Stimulated activated CD8-positive, alpha-beta memory T cell treated with anti-CD3 and anti-CD28 coated beads, Interleukin-2, amount 100 ng/mL, for 1 hour (primary cell): ENCODE data around the gene GJC1.
"Not testable (repeated sequence)": the region's sequence is repeated elsewhere in the genome, so short reads cannot be mapped to it uniquely, and the experiment has no call there.

ENCODE experiments used
- DNase-seq, 2 donors: peaks; one replicate each; pipeline ENCODE4 v3.0.0-alpha.2; 2020; ENCODE audit warnings: low read depth in 2 of 2

The GJC1 gene

DNA sequence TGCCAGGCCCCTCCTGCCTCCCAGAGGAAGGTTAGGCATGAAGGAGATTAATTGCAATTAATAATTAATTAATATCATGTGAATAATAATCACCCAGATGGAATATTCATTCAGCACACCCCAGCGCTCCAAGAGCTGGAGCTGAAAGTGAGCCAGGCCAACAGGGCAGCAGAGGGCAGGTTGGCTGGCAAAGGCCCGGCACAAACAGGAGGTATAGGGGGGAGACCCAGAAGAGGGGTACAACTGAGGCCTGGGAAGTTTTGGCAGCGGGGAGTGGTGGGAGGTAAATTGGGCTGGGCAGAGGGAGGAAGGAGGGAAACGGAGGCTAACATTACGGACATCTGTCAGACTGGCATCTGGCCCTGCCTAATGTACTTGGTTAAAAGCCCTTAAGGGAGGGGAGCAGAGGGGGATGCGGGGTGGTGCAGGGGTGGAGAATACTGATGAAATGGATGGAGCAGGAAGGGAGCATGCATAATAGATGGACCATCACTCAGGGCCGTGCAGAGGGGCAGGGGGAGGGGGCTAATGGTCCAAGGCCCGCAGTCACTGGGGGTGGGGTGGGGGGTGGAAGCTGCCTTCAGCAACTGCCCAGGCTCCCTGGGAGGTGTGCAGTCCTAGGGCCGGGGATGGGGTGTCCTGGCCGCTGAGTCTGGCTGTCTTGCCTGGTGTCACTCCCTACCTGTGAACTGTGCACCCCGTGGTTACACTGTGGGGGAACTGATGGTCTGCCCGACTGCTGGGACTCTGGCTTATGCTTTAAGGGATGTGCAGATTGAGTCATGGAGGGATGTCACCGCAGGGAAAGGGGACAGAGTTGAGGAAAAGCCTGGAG is 69.4 kb downstream of the GJC1 start:
- no peak for DNase-seq

DNA sequence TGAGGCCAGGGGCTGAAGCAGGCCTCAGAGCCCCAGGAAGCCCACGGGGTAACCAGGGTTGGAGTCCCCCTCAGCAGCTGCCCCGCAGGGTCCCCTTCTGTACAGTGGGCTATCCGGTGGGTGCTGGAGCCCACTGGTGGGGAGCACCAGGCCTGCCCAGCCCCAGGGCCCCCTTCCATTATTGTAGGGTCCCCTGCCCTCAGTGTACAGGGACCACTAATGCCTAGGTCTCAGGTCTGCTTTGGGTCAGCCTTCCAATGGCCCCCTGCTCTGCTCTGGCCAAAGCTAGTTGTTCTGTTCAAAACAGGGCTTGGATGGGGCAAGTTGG is 70.2 kb downstream of the GJC1 start:
- no peak for DNase-seq

DNA sequence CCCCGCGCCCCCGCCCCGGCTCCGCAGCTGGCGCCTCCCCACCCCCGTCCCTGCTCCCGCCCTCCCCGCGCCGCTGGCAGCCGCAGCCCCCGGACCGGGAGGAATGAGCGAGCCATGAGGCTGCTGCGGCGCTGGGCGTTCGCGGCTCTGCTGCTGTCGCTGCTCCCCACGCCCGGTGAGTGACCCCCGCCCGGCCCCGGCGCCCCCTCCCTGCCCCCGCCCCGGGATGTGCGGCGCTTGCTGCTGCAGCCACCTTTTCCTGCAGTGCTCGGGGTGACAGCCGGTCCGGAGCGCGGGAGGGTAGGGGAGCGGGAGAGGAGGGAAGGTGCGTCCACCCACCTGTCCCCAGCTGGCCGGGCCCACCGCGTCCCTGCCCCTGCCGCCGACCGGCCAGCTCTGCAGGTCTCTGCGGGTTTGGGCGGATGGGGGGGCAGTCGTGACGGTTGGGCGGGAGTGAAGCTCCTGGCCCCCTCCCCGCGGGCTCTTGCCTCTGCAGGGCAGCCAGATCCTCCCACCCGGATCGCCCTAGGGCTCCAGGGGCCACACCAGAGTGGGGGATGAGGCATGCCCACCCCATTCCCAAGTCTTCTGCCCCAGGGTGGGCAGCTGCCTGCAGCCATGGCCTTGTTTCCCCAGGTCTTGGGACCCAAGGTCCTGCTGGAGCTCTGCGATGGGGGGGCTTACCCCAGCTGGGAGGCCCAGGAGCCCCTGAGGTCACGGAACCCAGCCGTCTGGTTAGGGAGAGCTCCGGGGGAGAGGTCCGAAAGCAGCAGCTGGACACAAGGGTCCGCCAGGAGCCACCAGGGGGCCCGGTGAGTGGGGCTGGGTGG is 70.8 kb downstream of the GJC1 start:
- DNase-seq, result no peak

DNA sequence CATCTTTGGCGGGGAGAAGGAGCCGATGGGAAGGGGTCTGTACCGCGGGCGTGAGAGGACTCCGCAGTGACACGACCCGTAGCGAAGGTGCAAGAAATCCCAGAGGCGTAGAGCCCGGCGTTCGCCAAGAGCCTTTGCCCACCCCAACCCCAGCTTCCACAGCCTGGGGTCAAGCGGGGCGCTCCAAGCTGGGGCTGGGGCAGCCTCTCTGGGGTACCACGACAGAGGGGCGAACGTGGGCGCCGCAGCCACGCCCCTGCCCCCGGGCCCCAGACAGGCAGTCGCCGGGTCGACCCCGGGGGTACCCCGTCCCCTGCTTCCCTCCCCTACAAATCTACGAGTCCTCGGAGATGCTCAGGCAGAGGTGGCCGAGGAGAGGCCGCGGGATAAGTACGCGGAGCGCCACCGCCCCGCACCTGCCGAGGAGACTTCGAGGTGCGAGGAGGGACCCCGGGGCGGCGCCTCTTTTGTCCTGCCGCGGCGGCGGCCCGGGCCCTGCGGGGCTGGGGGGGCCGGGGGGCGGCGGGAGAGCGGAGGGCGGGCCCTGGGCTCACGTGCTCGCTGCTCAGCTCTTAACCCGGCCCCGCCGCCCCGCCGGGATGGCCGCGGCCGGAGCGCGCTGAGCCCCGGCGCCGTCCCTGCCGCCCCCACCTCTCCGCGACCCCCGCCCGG is 71.5 kb downstream of the GJC1 start, which contains the start of gene ADAM11:
Gene ADAM11, plus strand, starts transcription at position 575 of the 672 bp plus-strand sequence. CDS start 212 bp downstream, outside the sequence.
- DNase-seq, result no peak

DNA sequence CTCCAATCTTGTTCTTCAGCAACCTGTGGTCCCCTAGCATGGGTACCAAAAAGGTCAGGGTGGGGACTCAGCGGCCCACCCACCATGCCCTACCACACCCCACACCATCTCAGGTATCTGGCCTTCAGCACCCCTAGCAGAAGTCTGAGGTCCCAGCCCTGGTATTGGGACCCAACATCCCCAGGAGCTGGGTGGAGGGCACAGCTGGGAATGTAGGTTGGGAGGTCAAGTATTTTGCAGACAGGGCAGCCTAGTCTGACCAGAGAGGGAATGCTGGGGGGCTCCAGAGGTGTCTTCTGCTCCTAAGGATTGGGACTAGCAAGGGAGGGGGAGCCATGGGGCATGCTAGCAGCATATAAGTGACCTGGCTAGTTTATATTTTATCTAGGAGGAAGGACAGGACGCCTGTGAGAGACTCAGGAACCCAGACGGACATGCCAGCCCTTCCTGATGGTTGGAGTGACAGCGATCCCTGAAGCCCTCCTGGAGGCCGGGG is 72.1 kb downstream of the GJC1 start:
- no peak for DNase-seq

DNA sequence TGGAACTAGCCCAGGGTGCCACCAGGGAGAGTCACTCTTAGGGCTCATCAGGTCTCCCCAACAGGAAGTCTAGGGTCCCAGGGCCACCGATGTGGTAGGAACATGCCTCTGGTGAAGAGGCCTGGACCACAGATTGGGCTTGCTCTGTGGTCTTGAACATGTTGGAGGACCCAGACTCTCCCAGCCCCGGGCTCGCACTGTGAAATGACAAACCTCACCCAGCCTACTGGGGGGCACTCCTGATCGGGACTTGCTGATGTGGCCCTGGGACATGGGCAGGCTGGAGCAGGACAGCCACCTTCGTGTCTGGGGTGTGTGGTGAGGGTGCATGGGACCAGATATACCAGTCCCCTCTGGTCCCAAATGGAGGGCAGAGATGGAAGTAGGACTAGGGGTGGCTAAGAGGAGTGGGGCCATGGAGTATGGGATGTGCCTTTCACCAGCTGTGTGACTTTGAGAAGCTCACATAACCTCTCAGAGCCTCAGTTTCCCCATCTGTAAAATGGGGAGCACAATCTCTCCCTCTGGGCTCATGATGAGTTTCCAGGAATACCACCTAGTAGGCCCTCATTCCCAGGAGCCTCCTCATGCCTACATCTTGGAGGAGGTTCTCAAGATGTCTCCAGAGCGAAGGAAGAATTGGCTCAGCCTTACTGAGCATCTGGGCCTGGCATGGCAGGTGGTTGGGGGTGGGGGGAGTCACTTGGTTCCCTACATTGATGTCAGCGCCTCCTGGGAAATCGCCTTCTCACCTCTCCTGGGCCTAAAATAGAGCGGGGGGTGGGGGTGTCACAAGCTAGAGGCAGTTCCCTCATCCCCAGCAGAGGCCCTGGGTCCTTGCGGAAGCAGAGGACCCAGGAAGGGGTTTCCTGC is 72.8 kb downstream of the GJC1 start:
- DNase-seq, result no peak

DNA sequence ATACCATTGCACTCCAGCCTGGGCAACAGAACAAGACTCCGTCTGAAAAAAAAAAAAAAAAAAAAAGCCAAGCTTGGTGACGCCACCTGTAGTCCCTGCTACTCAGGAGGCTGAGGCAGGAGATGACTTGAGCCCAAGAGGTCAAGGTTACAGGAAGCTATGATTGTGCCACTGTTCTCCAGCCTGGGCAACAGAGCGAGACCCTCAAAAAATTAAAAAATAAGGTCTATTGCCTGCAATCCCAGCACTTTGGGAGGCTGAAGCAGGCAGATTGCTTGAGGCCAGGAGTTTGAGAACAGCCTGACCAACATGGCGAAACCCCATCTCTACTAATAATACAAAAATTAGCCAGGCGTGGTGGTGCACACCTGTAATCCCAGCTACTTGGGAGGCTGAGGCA is 74.9 kb downstream of the GJC1 start:
- DNase-seq, result not testable (repeated sequence)

DNA sequence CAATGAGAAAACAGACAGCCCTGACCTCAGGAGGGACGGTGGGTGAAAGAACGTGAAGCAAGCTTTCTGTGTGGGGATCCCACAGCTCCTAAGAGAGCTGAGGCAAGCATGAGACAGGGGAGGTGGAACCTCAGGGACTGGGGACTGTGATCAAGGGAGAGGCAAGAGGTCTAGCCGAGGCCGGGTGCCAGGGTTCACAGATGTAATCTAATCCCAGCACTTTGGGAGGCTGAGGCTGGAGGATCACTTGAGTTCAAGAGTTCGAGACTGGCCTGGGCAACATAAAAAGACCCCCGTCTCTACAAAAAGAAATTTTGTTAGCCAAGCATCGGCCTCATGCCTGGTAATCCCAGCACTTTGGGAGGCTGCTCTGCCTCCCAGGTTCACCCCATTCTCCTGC is 75.8 kb downstream of the GJC1 start:
- no peak for DNase-seq

DNA sequence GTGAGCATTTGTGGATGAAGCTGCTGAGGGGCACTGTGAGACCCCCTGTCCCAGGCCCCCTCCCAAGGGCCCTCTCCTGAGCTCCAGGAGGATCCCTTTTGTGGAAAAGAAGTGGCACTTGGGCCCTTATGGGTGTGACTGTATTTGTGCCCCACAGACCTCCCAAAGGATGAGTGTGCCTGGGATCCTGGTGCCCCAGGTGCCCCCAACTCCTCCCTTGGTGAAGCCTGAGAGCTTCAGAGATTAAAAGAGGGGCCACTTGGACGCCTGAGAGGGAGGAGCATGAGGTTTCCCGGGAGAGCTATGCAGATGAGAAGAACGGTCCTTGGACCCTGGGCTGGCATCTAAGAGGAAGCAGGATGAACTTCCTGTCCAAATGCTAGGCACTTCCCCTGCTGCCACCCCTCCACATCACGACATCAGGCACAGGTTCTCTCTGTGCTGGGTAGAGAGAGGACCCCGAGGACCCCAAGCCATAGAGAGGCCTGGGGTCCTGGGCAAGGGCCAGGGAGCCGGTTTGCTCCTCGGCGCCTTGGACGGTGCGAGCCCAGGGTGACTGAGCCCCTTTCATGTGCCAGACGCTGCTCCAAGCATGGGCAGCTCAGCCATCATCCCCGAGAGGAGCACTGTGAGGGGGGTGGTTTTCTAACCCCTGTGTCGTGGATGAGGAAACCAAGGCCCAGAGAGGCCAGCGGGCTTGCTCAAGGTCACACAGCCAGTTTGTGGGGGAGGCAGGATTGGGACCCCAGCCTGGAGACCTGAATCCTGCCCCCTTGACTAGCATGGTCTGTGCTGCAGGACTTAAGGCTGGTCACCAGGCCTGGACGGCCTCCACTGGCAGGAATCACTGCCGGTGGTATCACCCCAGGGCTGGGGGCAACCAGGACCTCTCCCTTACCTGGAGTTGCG is 76.9 kb downstream of the GJC1 start:
- no peak for DNase-seq

DNA sequence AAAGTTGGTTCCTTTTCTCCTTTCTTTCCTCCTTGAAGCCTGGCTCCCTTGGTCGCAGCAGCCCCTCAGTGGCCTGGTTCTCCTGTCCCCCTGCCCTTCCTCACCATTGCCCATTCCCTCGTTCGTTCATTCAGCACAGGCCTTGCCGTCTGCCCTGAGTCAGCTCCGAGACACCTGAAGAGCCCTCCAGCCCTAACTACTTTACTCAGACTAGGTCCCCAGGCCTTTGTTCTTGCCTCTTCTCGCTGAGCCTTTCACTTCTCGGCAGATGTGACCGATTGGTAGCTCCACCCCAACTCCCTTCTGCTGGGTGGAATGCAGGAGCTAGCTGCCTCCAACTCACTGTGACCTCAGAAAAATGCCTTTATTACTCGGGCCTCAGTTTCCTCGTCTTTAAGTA is 78.3 kb downstream of the GJC1 start:
- DNase-seq, result no peak

DNA sequence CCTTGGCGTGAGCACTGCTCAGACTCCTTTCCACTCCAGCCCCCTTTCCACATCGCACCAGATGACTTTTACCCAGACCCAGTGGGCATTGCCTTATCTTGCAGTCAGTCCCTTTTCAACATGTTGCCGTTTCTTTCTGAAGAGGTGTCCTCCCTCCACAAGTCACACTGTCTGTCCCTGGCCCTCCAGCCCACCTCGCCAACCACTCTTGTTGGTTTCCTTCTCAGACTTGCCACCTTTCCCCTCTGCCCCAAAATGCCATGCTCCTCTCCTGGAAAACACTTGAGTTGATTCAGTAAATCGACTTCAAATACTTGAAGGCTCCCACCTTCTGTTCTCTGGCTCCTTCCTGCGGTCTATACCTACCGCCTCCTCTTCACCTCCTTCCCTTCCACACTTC is 78.8 kb downstream of the GJC1 start:
- DNase-seq, result no peak

DNA sequence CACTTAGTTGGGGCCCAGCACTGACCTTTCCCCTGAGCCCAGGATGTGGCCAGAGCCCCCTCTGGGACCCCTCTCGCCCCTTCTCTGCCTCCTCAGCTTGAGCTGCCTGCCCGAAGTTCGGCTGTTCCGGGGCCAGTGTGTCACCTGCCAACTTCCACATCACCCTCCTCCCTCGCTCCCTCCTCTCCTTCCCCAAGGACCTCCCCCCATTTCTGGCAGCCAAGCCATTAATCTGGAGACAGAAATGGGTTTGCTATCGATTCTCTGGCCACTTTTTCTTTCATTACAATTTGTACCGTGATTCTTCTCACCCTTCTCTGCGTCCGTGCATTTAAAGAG is 80.1 kb downstream of the GJC1 start:
- DNase-seq, result no peak

DNA sequence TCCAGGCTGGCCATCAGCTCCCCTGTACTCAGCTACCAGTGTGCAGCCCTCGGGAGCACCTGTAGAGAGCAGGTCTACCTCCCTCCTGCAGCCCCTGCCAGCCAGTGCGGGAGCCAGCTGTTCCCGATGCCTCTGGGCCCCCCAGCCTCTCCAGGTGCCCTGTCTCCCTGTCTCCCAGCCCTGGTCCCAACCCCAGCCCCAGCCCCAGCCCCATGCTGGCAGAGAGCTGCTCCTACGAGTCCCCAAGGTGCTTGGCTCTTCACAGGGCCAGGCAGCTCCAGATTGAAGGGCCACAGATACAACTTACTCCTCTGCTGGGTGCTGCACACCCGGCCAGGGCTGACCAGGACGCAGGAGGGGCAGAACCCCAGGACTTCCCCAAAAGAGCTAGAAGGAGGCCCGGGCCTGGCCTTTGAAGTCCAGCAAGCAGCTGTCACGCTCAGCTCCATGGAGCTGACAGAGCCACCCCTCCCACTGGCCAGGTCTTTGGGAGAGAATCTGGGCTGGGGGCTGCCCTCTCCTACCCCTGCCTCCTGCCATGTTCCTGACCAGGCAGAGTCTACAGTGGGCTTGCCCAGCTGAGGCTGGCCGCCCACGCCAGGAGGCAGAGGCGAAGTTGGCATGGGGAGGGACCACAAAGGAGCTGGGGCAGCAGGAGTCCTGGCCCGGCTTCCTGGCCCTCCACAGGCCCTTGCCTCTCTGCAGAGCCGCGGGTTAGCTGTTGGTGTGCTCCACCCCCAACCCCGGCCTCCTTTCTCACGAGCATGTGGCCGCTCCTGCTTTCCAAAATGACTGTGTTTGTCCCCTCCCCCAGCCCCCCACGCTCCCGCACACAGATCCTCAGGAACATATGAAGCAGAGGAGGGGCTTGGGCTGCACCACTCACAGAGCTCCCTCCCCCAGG is 80.8 kb downstream of the GJC1 start:
- DNase-seq, result no peak
